ENCODE data around the gene RNF207.

The RNF207 gene

GRCh38 chr1:6268415-6268814 is 62.5 kb downstream of the RNF207 start:
- no peak for DNase-seq (ENCODE audit: low read depth, low spot score)

GRCh38 chr1:6269296-6269695 is 63.4 kb downstream of the RNF207 start:
- DNase-seq (ENCODE audit: low read depth, low spot score), result no peak

GRCh38 chr1:6269720-6270400 is 63.9 kb downstream of the RNF207 start:
- DNase-seq (ENCODE audit: low read depth, low spot score), result no peak

GRCh38 chr1:6270401-6270800 is 64.5 kb downstream of the RNF207 start:
- no peak for DNase-seq (ENCODE audit: low read depth, low spot score)
